HG03342 (cell line): Measurements from ENCODE around the gene NFATC1.
A peak's percentile ranks its signal among the peaks of the same experiment; 100 is the strongest.
"Not testable (repeated sequence)": the region's sequence is repeated elsewhere in the genome, so short reads cannot be mapped to it uniquely, and the experiment has no call there.

Source experiments
- ATAC-seq: cut with Tn5 transposase; IDR thresholded peaks from one replicate; pipeline ENCODE4 v1.9.1; 2021; ENCODE audit warnings: mild to moderate bottlenecking, moderate library complexity; ENCODE audit not compliant: unreplicated experiment

The NFATC1 gene

DNA sequence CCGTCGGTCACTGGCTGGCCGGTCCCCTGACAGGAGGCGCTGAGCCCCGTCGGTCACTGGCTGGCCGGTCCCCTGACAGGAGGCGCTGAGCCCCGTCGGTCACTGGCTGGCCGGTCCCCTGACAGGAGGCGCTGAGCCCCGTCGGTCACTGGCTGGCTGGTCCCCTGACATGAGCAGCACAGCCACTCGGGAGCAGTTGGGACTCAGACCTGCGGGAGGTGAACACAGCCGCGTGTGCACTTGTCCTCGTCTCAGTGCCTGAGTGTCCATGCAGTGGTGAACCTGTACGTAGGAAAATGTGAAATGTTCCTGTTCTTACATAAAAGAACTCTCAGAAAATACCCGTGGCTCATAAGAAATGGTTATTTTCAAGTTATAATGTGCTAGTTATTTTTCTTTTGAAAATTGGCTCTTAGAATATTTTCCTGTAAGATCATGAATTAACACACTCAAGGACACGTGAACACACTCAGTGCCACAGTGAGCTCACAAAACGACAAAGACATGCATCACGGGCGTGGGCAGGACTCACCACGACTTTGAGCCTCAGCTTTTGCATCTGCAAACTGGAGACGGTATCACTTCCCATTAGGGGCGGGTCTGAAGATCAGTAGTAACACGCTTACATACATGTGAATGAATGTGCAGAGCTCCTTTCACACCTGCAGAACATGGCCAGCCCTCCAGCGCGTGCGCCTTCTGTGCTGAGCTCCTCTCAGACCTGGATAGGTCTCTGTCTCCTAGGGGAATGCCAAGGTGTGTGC, 21.1 kb upstream of the NFATC1 start:
- ATAC-seq: peak; percentile 84

DNA sequence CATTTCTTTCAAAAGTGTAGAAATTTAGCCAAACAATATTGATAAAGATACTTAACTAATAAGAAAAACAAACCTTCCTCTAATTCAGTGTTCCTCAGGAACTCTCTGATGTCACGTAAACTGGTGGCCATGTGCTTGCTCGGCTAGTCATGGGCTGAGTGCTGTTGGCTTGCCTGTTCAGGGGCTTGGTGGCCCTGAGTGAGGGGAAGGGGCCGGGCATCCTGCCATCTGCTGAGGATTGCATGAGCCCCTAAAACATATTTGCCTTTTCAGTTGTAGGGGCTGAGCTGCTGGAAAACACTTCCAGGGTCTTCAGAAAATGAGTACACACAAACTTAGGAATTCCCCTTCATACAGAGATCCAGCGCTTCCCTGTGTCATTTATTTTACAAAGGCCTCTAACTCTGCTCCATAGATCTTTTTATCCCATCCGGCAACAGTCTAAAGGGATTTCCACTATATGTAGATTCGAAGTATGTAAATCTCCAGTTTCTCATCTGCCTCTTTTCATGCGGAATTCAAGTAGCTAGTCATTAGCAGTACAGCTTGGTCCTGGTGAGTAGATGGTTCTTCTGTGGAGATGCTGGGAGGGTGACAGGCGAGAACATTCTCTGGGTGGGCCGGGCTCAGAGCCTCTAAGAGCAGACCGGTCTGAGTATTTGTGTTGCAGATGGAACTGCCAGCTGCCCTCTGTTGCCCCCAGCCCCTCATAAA, 20.1 kb upstream of the NFATC1 start:
- no peak for ATAC-seq

DNA sequence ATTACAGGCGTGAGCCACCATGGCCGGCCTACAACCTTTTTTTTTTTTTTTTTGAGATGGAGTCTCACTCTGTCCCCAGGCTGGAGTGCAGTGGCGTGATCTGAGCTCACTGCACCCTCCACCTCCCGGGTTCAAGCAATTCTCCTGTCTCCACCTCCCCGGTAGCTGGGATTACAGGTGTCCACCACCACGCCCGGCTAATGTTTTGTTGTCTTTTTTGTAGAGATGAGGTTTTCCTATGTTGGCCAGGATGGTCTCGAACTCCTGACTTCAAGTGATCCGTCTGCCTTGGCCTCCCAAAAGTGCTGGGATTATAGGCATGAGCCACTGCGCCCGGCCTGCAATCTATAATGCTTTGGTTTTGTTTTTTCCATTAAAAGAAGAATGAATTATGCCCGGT, 19.1 kb upstream of the NFATC1 start:
- ATAC-seq: not testable (repeated sequence)

DNA sequence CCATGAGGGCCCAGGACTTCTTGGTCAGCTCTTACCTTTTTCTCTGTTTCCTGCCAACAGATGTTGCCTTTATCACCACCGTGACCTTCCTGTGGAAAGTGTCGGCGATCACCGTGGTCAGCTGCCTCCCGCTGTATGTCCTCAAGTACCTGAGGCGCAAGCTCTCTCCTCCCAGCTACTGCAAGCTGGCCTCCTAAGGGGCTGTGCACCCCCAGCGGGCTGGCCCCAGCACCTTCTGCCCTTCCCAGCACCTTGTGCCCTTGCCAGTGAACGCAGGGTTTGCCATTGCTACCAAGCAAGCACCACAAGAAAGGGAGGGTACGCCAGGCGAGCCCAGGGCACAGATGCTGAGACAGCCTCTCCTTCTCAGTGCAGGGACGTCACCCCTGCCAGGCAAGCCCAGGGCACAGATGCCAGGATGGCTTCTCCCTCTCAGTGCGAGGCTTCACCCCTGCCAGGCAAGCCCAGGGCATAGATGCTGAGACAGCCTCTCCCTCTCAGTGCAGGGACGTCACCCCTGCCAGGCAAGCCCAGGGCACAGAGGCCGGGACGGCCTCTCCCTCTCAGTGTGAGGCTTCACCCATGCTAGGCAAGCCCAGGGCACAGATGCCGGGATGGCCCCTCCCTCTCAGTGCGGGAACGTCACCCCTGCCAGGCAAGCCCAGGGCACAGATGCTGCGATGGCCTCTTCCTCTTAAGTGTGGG, 18.4 kb upstream of the NFATC1 start:
- ATAC-seq: no peak

DNA sequence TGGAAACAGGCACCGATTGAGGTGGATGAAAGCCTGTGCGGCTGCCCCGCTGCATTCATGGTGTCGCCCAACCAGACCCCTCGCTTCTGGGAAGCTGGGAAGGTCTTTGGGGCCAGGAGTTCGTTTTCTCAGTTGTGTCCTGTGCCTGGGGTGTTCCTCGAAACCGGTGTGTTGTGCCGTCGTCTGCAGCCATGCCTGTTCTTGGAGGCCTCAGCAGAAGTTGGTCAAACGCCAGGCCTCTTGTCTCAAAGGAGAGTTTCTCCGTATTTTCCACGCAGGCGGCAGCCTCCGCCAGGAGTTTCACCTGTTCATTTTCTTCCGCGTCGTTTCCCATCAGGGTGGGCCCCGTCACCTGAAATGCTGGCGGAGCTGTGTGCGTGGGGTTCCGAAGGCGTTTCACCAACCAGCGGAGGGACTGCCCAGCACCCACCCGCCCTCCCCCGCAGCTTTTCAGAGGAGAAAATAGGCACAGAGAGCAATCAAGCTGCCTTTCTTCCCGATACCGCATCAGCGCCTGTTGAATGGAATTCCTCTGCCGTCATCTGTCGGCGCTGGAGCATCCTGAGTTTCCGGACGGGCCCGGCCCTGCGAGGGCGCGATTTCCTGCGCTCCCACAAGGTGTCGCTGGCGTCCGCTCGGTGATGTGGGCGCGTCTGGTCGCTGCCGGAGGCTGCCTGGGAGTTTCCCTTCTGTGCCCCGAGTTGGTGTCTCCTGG, 17.0 kb upstream of the NFATC1 start:
- peak; percentile 57 for ATAC-seq

- ATAC-seq: no peak
These were observed 16.4 kb upstream of the NFATC1 start for GRCh38 chr18:79379251-79379905.

GRCh38 chr18:79379931-79380815, 15.6 kb upstream of the NFATC1 start:
- ATAC-seq: no peak

GRCh38 chr18:79380816-79381806, 14.6 kb upstream of the NFATC1 start:
- peak; percentile 45 for ATAC-seq

DNA sequence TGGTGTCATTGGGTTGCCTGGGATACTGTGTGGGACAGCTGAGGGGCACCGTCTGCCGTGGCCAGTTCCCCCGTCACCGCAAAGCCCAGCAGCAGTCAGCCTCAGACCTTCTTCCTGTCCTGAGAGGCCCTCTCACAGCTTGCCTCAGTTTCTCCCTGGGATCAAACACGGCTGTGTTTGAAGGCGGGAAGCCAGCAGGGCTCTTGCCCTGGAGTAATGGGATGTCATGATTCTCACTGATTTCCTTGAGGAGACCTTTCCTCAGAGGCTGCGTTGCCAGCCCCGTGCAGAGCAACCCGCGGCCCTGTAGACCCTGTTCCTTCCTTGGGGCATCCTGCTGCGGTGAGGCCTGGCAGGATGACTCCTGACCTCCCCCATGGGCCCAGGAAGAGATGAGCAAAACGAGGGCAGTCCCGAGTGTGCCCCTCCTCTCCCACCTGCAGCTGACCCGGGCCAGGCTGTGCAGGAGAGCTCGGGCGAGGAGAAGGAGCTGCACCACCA, 13.9 kb upstream of the NFATC1 start:
- ATAC-seq: no peak

DNA sequence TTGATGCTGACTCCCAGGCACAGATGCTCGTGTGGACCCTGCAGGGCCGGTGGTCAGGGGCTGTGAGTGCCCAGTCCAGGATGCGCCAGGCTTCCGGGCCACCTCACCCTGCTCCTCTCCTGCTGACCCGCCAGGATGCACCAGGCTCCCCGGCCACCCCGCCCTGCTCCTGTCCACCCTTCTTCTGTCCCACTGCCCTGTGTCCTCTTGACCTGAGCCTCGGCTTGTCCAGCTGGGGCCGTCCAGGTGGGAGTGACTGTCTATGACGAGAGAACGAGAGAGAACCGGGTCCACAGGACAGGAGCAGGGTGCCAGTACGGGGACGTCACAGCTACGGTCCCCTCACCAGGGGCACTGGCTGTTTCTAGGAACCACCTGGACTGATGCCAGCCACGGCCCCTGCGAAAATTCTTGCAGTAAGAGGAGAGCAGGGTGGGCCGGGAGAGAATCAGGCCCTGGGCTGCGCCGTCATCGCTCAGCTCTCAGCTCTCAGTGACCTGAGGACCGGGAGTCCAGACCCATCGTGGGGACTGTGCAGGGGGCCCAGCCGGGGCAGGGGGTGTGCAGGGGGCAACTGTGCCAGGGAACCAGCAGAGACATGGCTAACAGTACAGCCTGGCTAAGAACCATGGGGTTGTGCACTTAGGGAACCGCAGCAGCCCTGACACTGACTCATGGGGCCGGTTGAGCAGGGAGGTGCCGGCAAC, 12.9 kb upstream of the NFATC1 start:
- ATAC-seq: no peak

DNA sequence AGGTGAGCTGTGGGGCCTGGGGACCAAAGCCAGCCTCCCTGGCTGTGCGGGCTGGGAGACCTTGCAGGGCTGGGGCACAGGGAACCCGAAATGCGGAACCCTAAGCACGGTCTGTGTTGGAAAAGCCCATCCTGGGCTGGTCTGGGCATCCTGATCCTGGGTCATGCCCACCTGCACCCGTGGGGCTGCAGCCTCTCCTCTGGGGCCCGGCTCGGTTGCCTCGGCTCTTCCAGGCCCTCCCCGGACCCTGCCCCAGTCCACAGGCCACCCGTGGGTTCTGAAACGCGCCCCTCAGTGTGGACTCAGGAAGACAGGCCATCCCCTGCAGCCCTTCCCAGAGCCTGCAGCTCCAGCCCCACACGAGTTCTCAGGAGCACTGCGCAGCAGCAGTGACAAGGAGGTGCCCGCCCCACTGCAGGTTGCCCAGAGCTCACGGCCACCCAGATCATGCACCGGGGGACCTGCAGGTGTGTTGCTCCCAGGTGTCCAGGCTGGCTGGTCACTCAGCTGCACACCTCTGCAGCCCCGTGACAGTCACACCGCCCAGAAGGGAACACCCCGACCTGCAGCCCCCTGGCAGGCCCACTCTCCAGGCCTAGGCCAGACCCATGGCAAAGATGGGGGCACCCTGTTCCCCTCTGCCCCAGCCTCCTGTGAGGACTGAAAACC, 12.2 kb upstream of the NFATC1 start:
- no peak for ATAC-seq

- no peak for ATAC-seq
These were observed 11.5 kb upstream of the NFATC1 start for GRCh38 chr18:79384151-79384807.

GRCh38 chr18:79384834-79385233, 10.9 kb upstream of the NFATC1 start:
- no peak for ATAC-seq

- no peak for ATAC-seq
These were observed 10.4 kb upstream of the NFATC1 start for GRCh38 chr18:79385326-79385707.

DNA sequence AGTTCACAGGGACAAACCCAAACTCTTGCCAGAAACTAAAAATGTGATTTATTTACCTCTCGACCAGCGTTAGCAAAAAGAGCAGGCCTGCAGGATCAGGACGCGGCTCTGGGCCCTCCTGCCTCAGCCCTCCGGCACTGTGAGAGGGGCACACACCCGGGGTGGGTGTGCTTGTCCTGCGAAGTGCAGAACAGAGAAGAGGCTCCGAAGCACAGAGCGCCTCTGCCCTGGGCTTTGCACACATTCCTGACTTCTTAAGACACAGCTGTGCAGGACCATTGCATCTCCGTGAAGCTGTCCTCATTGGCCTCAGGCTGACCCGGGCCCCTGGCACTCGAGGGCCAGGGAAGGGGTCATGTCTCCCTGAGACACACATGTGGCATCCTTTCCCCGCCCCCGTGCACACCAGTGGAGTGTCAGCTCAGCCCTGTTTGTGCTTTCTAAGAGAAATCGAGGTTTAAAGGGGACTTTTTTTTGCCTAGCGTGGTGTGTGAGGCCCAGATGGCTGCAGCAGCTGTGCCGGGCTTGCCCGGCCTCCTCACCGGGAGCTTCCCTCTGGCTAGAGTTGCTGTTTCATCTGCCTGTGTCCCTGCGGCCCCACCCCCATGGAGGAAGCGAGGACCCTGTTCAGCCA, 9.9 kb upstream of the NFATC1 start:
- ATAC-seq: no peak

DNA sequence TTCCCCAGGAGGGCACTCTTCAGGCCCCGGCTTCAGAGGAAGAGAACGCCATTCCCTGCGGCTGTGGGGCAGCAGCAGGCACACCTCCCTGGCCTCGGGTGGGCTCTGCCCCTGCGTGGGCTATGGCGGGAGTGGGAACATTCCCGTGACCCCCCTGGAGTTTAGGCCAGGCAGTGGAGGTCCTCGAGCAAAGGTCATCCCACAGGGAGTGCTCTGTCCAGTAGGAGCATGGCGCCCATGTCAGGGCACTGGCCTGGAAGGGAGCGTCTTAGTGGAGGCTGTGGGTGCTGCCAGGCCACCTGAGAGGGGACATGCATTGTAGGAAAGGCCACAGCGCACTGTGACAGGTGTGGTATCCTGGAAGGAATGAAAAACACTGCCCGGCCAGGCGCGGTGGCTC, 9.2 kb upstream of the NFATC1 start:
- ATAC-seq: no peak
